HepG2 (cell line): ENCODE results near the gene CCDC38. TPM values are rescaled to one million over a fixed set of nuclear protein-coding genes. Genes with fewer than 3 reads are reported as not detected.

ENCODE experiments used
- ATAC-seq: fragments of 200-7000 bp; cut with Tn5 transposase; 3 replicates; pipeline ENCODE4 v1.9.1; 2020; ENCODE audit warnings: mild to moderate bottlenecking, moderate library complexity
- BruUV-seq: library from RNA; stranded (reverse); fragments of 400-500 nt; replicated peaks from 2 replicates; lab custom pipeline; 2021; lab: Mats Ljungman, UMichigan
- CTCF ChIA-PET: fragments of 300-600 bp; formaldehyde crosslinking; extraction: SDS; loops from one replicate; lab custom pipeline; 2021; ENCODE audit warnings: low total read pairs, inconsistent platforms, low intra/inter-chr PET ratio; lab: Yijun Ruan, JAX
- POLR2A ChIA-PET: fragments of 350-600 bp; sonication (Branson Sonifier 250); formaldehyde crosslinking; loops from one replicate; lab custom pipeline; 2020; ENCODE audit warnings: antibody characterized with exemption, inconsistent platforms; lab: Yijun Ruan, JAX
- DNase-seq: peaks from one replicate; pipeline ENCODE4 v3.0.0-alpha.2; 2015; ENCODE audit warnings: low spot score
- FAIRE-seq: peaks from 3 replicates; lab custom pipeline; 2011; peaks lifted over from hg19 to GRCh38; lab: Jason Lieb, UNC
- H2AFZ ChIP-seq: one replicate; pipeline ENCODE4 v1.6.1; 2011; ENCODE audit warnings: low read length, inconsistent platforms
- H3K27ac ChIP-seq: fragments of 300-600 bp; 3 replicates; pipeline ENCODE4 v1.8.0; 2011; ENCODE audit warnings: mixed run types, mild to moderate bottlenecking, mixed read lengths, low read length, inconsistent platforms; ENCODE audit not compliant: insufficient read depth; ENCODE audit errors: extremely low read length
- H3K27me3 ChIP-seq, 2 experiments: fragments of 200-600 bp in 1 of 2; 2 replicates in 1 of 2; 3 replicates in 1 of 2; pipeline versions ENCODE4 v1.6.0 to v1.8.0; 2011; ENCODE audit warnings: low read length in 2 of 2, mild to moderate bottlenecking in 2 of 2, moderate library complexity in 2 of 2, inconsistent platforms in 1 of 2; ENCODE audit not compliant: insufficient read depth in 2 of 2, control insufficient read depth in 1 of 2
- H3K36me3 ChIP-seq, 2 experiments: fragments of 200-600 bp in 1 of 2; replicated peaks in 1 of 2; 2 replicates in 1 of 2; 3 replicates in 1 of 2; pipeline versions ENCODE4 v1.5.1 to v1.8.0; 2011; ENCODE audit warnings: low read length in 2 of 2, inconsistent platforms in 1 of 2; ENCODE audit not compliant: insufficient read depth in 2 of 2, control insufficient read depth in 1 of 2
- H3K4me1 ChIP-seq: 2 replicates; pipeline ENCODE4 v1.5.1; 2012; ENCODE audit warnings: low read length, inconsistent platforms; ENCODE audit not compliant: insufficient read depth
- H3K4me2 ChIP-seq: 2 replicates; pipeline ENCODE4 v1.6.0; 2011; ENCODE audit warnings: low read depth, low read length, inconsistent platforms
- H3K4me3 ChIP-seq, 3 experiments: fragments of 200-600 bp in 1 of 3; sonication (generic), shearing (Covaris generic) in 1 of 3; replicated peaks in 1 of 3; 2 replicates each; pipeline ENCODE4 v1.5.1; 2011 to 2016; ENCODE audit warnings: low read length in 3 of 3, inconsistent platforms in 2 of 3, low read depth in 2 of 3, mild to moderate bottlenecking in 2 of 3, control low read depth in 1 of 3, mixed read lengths in 1 of 3; ENCODE audit not compliant: insufficient read depth in 1 of 3
- H3K79me2 ChIP-seq: one replicate; pipeline ENCODE4 v1.6.1; 2011; ENCODE audit warnings: low read length, inconsistent platforms; ENCODE audit not compliant: insufficient read depth
- H3K9ac ChIP-seq: 2 replicates; pipeline ENCODE4 v1.6.0; 2011; ENCODE audit warnings: mild to moderate bottlenecking, low read depth, low read length, inconsistent platforms; ENCODE audit not compliant: insufficient read depth
- H3K9me3 ChIP-seq: 2 replicates; pipeline ENCODE4 v1.5.1; 2012; ENCODE audit warnings: mild to moderate bottlenecking, low read length
- H4K20me1 ChIP-seq: 2 replicates; pipeline ENCODE4 v1.6.0; 2011; ENCODE audit warnings: inconsistent platforms, mild to moderate bottlenecking, low read length, moderate library complexity; ENCODE audit not compliant: insufficient read depth
- HNRNPK ChIP-seq: fragments of 200-400 bp; formaldehyde crosslinking; IDR thresholded peaks from 2 replicates; pipeline ENCODE4 v1.6.1; 2018; ENCODE audit warnings: low read length, low read depth, moderate library complexity, mild to moderate bottlenecking; ENCODE audit not compliant: poor library complexity, severe bottlenecking
- RAD51 ChIP-seq: fragments of 450-650 bp; IDR thresholded peaks from 2 replicates; pipeline ENCODE4 v1.6.1; 2016; ENCODE audit warnings: borderline replicate concordance
- ZNF337 ChIP-seq: sonication (generic); formaldehyde crosslinking; IDR thresholded peaks from 2 replicates; pipeline ENCODE4 v1.5.1; 2020; ENCODE audit warnings: missing genetic modification reagents, low read depth, mild to moderate bottlenecking, borderline replicate concordance
- ZNF558 ChIP-seq: sonication (generic); formaldehyde crosslinking; IDR thresholded peaks from 2 replicates; pipeline ENCODE4 v1.9.0; 2022; ENCODE audit warnings: mild to moderate bottlenecking, missing genetic modification reagents, borderline replicate concordance
- WGBS: methylation state at CpG from one replicate; pipeline ENCODE4 v1.1.6; 2017; ENCODE audit warnings: low lambda C conversion rate; 5-methylcytosine and 5-hydroxymethylcytosine counted together
- in situ Hi-C: cut with HindIII; loops from 2 replicates; pipeline ENCODE4 v1.10.0; 2017; ENCODE audit warnings: low pct_unique_long_range_greater_than_20kb; ENCODE audit not compliant: extremely low pct_ligation_motif_present
- intact Hi-C: fragments of 100-400 bp; cut with micrococcal nuclease; formaldehyde crosslinking; loops from one replicate; pipeline ENCODE4 v1.10.0; 2022; ENCODE audit not compliant: unreplicated experiment
- polyA plus RNA-seq, 8 experiments: library from polyadenylated mRNA; depleted of rRNA in 3 of 8; stranded (reverse) in 7 of 8; unstranded in 1 of 8; fragments of >200 nt; fragmentation: Illumina TruSeq in 4 of 8; extraction: Trizol in 4 of 8; gene quantifications; 2 replicates each; pipeline versions ENCODE4 v1.2.1 to v1.2.3, GENCODE V29; 2011 to 2016; ENCODE audit warnings: low read depth in 4 of 8, missing spikeins in 1 of 8, mixed read lengths in 1 of 8; ENCODE audit not compliant: insufficient read depth in 1 of 8
- total RNA-seq, 5 experiments: library from RNA; depleted of rRNA; stranded (reverse); fragments of >200 nt; fragmentation: Illumina TruSeq; extraction: Trizol; gene quantifications; 2 replicates each; pipeline ENCODE4 v1.2.3, GENCODE V29; 2016; ENCODE audit warnings: low read depth in 1 of 5
- TF ChIP-seq, protein P1 (sequence below): sonication (generic); formaldehyde crosslinking; IDR thresholded peaks from 2 replicates; pipeline ENCODE4 v1.4.0; 2020; ENCODE audit warnings: missing genetic modification reagents
- TF ChIP-seq, protein P2 (sequence below): sonication (generic); formaldehyde crosslinking; IDR thresholded peaks from 2 replicates; pipeline ENCODE4 v1.4.0; 2020; ENCODE audit warnings: missing genetic modification reagents, borderline replicate concordance
- TF ChIP-seq, protein P3 (sequence below): sonication (generic); formaldehyde crosslinking; IDR thresholded peaks from 2 replicates; pipeline ENCODE4 v1.4.0; 2020; ENCODE audit warnings: missing genetic modification reagents, borderline replicate concordance

Gene CCDC38
- total and polyA plus RNA-seq, 2 of the 13 experiments (the other 11 are each of a cell fraction or from before 2014, with no cell fraction given) = 0.24 to 0.32 TPM

DNA sequence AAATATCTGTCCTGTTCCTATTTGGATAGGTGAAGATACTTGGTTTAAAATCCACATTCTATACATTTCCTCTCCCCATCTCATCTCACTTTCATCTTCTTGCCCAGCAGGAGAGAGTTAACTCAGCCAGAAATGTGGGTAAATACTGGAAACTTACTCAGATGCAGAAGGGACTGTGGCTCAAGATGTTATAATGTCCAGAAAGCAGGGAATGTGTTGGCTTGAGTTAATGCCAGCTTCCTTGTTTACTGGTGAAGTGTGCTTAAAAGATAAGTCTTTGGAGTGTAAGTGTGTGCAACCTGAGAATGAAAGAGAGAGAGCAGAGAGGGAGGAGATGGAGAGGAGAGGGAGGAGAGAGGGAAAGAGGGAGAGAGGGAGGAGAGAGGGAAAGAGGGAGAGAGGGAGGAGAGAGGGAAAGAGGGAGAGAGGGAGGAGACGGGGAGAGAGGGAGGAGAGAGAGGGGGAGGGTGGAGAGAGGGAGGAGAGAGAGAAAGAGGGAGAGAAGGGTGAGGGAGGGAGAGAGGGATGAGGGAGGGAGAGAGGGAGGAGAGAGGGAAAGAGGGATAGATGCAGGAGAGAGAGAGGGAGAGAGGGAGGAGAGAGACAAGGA is 105.7 kb downstream of the CCDC38 start:
- Histone ChIP-seq H3K4me2 (no peak overlapping the region), H3K27ac (no peak overlapping the region), H2AFZ (no peak overlapping the region), H3K9me3 (no peaks in the 10 kb centered on the region), H3K36me3 (no peaks in the 10 kb centered on the region), H3K4me1 (peaks cover 24% of the 10 kb centered on the region), H3K27me3 (peaks cover 0 to 5% of the 10 kb centered on the region in 2 experiments; a peak in 1 of 5 replicates), H4K20me1 (no peaks in the 10 kb centered on the region), H3K9ac (no peak overlapping the region), H3K4me3 (no peak overlapping the region), H3K79me2 (no peaks in the 10 kb centered on the region)
- ATAC-seq (no peak), FAIRE-seq (no peak), DNase-seq (no peak)
- intact Hi-C loops = no loop called here
- ChIA-PET POLR2A (no interaction called here), CTCF (no interaction called here)
- no TSS peak for BruUV-seq
- TF ChIP-seq HNRNPK = peak; percentile 77
- TF ChIP-seq, protein P1, sequence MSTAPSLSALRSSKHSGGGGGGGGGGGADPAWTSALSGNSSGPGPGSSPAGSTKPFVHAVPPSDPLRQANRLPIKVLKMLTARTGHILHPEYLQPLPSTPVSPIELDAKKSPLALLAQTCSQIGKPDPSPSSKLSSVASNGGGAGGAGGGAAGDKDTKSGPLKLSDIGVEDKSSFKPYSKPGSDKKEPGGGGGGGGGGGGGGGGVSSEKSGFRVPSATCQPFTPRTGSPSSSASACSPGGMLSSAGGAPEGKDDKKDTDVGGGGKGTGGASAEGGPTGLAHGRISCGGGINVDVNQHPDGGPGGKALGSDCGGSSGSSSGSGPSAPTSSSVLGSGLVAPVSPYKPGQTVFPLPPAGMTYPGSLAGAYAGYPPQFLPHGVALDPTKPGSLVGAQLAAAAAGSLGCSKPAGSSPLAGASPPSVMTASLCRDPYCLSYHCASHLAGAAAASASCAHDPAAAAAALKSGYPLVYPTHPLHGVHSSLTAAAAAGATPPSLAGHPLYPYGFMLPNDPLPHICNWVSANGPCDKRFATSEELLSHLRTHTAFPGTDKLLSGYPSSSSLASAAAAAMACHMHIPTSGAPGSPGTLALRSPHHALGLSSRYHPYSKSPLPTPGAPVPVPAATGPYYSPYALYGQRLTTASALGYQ (CRISPR knock-in tag) = no peak
- no peak for TF ChIP-seq ZNF337 (CRISPR knock-in tag)
- WGBS = 0% methylated on average over 1 of the region's 1 CpG
- in situ Hi-C loops = no loop called here

DNA sequence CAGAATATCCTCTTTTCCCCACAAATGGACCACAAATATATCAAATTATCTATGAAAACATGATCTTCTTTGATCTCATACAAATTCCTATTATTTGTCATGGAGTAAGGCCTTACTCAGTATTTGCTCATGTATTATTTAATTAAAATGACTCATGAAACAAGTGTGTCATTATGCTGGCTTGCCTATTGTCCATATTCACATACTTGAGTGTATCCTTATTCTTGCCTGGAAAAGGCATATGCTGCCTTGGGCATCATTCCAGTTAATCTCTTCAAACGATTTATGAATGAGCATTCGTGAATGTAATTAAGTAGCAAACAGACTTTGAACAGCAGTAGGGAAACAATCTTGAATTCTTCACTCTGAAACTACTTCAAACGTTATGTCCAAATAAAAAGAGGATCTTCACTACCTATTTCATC is 106.2 kb downstream of the CCDC38 start:
- Histone ChIP-seq H4K20me1 (no peaks in the 10 kb centered on the region), H3K27ac (no peak overlapping the region), H3K4me3 (no peak overlapping the region), H2AFZ (no peak overlapping the region), H3K9me3 (no peaks in the 10 kb centered on the region), H3K4me1 (peaks cover 24% of the 10 kb centered on the region), H3K36me3 (no peaks in the 10 kb centered on the region), H3K27me3 (peaks cover 0 to 5% of the 10 kb centered on the region in 2 experiments; a peak in 1 of 5 replicates), H3K4me2 (no peak overlapping the region), H3K79me2 (no peaks in the 10 kb centered on the region), H3K9ac (no peak overlapping the region)
- ChIA-PET POLR2A (interaction anchor here (0.6 kb wide), 1 partner anchor 26 kb away, joined by 3 read pairs; no protein-coding TSS in a partner anchor), CTCF (no interaction called here)
- no peak for ATAC-seq
- WGBS = 2% methylated on average over 3 of the region's 3 CpGs
- no TSS peak for BruUV-seq
- in situ Hi-C loops = no loop called here
- intact Hi-C loops = no loop called here
- FAIRE-seq = no peak
- DNase-seq = no peak
- TF ChIP-seq, protein P2, sequence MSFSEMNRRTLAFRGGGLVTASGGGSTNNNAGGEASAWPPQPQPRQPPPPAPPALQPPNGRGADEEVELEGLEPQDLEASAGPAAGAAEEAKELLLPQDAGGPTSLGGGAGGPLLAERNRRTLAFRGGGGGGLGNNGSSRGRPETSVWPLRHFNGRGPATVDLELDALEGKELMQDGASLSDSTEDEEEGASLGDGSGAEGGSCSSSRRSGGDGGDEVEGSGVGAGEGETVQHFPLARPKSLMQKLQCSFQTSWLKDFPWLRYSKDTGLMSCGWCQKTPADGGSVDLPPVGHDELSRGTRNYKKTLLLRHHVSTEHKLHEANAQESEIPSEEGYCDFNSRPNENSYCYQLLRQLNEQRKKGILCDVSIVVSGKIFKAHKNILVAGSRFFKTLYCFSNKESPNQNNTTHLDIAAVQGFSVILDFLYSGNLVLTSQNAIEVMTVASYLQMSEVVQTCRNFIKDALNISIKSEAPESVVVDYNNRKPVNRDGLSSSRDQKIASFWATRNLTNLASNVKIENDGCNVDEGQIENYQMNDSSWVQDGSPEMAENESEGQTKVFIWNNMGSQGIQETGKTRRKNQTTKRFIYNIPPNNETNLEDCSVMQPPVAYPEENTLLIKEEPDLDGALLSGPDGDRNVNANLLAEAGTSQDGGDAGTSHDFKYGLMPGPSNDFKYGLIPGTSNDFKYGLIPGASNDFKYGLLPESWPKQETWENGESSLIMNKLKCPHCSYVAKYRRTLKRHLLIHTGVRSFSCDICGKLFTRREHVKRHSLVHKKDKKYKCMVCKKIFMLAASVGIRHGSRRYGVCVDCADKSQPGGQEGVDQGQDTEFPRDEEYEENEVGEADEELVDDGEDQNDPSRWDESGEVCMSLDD (CRISPR knock-in tag) = no peak
- TF ChIP-seq ZNF558 (CRISPR knock-in tag) (no peak), RAD51 (no peak)
- TF ChIP-seq, protein P3, sequence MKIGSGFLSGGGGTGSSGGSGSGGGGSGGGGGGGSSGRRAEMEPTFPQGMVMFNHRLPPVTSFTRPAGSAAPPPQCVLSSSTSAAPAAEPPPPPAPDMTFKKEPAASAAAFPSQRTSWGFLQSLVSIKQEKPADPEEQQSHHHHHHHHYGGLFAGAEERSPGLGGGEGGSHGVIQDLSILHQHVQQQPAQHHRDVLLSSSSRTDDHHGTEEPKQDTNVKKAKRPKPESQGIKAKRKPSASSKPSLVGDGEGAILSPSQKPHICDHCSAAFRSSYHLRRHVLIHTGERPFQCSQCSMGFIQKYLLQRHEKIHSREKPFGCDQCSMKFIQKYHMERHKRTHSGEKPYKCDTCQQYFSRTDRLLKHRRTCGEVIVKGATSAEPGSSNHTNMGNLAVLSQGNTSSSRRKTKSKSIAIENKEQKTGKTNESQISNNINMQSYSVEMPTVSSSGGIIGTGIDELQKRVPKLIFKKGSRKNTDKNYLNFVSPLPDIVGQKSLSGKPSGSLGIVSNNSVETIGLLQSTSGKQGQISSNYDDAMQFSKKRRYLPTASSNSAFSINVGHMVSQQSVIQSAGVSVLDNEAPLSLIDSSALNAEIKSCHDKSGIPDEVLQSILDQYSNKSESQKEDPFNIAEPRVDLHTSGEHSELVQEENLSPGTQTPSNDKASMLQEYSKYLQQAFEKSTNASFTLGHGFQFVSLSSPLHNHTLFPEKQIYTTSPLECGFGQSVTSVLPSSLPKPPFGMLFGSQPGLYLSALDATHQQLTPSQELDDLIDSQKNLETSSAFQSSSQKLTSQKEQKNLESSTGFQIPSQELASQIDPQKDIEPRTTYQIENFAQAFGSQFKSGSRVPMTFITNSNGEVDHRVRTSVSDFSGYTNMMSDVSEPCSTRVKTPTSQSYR (CRISPR knock-in tag) = no peak
